Prostate gland (tissue), 2 donors: Measurements from ENCODE around the gene SCTR. TPM values are rescaled to one million over a fixed set of nuclear protein-coding genes. Genes with fewer than 3 reads are reported as not detected.

Experiments used
- DNase-seq: peaks from one replicate; pipeline ENCODE4 v3.0.0-alpha.2; 2019; ENCODE audit warnings: low spot score
- H3K27ac ChIP-seq, 2 donors: fragments of 200-600 bp; sonication (generic); 2 replicates each; pipeline ENCODE4 v1.5.1; 2017 to 2019
- H3K27me3 ChIP-seq: fragments of 200-600 bp; sonication (generic); replicated peaks from 2 replicates; pipeline ENCODE4 v1.5.1; 2019; ENCODE audit not compliant: insufficient read depth
- H3K36me3 ChIP-seq, 2 donors: fragments of 200-600 bp; sonication (generic); 1 replicate in 1 of 2; 2 replicates in 1 of 2; pipeline versions ENCODE4 v1.5.1 to v1.8.1; 2017 to 2019
- H3K4me1 ChIP-seq: fragments of 200-600 bp; sonication (generic); replicated peaks from 2 replicates; pipeline ENCODE4 v1.5.1; 2019
- H3K4me3 ChIP-seq, 2 donors: fragments of 200-600 bp; sonication (generic); 2 replicates each; pipeline ENCODE4 v1.5.1; 2017 to 2019
- H3K9me3 ChIP-seq: fragments of 200-600 bp; sonication (generic); 2 replicates; pipeline ENCODE4 v1.5.1; 2017
- POLR2A ChIP-seq: fragments of 450-650 bp; IDR thresholded peaks from one replicate; pipeline ENCODE4 v1.6.1; 2016; ENCODE audit warnings: antibody characterized with exemption, mild to moderate bottlenecking
- POLR2AphosphoS5 ChIP-seq: sonication (generic); formaldehyde crosslinking; IDR thresholded peaks from one replicate; pipeline ENCODE4 v1.6.1; 2017; ENCODE audit warnings: antibody characterized with exemption
- WGBS: methylation state at CpG from one replicate; pipeline ENCODE4 v1.1.5; 2018; 5-methylcytosine and 5-hydroxymethylcytosine counted together
- intact Hi-C: fragments of 100-400 bp; cut with DNase I; formaldehyde crosslinking; loops from one replicate; pipeline ENCODE4 v1.14.2; 2022
- total RNA-seq, 2 donors: library from RNA; depleted of rRNA; stranded (reverse); fragments of >200 nt; gene quantifications; one replicate each; pipeline ENCODE4 v1.1.0, GENCODE V29; 2016
- TF ChIP-seq, protein P1 (sequence below), 4 experiments: fragments of 200-600 bp in 2 of 4; fragments of 450-650 bp in 2 of 4; sonication (generic) in 2 of 4; IDR thresholded peaks; 1 replicate in 3 of 4; 2 replicates in 1 of 4; pipeline ENCODE4 v1.5.1; 2016 to 2019; ENCODE audit warnings: antibody characterized with exemption in 4 of 4, mild to moderate bottlenecking in 2 of 4, moderate library complexity in 2 of 4

The SCTR gene
- total RNA-seq, 2 donors from 2014 or later = not detected

DNA sequence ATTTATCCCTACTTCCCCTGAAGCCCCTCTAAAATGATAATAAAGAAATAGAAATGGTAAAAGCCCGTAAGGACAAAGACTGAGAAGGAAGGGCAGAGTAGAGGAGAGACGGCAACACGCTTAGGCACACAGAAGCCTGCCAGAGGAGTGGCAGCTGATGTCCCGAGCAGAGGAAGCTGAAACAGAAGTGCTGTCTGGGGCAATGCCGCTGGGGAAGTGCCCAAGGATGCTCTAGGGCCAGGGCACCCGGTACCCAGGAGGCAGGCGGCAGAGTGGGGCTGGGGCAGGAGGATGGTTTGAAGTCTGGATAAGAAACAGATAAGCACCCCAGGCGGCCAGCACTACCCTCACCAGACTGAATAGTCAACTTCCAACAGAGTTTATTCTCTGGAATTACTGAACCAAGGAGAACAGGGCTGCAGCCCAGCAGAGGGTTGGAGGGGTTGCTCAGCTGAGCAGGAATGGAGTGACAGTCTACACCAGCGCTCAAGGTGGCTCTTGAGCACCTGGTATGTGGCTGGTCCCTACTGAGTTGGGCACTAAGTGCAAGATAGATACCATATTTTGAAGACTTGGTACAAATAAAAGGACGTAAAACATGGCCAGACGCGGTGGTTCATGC, 70.2 kb downstream of the SCTR start:
- Histone ChIP-seq H3K36me3 (no peaks in the 10 kb centered on the region), H3K4me1 (no peaks in the 10 kb centered on the region), H3K27ac (no peak overlapping the region), H3K9me3 (no peaks in the 10 kb centered on the region), H3K27me3 (no peaks in the 10 kb centered on the region), H3K4me3 (no peak overlapping the region)
- 78% methylated on average over 12 of the region's 12 CpGs for WGBS
- DNase-seq = no peak
- intact Hi-C loops = no loop called here
- TF ChIP-seq, protein P1, sequence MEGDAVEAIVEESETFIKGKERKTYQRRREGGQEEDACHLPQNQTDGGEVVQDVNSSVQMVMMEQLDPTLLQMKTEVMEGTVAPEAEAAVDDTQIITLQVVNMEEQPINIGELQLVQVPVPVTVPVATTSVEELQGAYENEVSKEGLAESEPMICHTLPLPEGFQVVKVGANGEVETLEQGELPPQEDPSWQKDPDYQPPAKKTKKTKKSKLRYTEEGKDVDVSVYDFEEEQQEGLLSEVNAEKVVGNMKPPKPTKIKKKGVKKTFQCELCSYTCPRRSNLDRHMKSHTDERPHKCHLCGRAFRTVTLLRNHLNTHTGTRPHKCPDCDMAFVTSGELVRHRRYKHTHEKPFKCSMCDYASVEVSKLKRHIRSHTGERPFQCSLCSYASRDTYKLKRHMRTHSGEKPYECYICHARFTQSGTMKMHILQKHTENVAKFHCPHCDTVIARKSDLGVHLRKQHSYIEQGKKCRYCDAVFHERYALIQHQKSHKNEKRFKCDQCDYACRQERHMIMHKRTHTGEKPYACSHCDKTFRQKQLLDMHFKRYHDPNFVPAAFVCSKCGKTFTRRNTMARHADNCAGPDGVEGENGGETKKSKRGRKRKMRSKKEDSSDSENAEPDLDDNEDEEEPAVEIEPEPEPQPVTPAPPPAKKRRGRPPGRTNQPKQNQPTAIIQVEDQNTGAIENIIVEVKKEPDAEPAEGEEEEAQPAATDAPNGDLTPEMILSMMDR (IDR thresholded peaks at IDR 0.05) = no peak
- no peak for TF ChIP-seq POLR2A
- no peak for TF ChIP-seq POLR2AphosphoS5

GRCh38 chr2:119451336-119452050, 72.8 kb downstream of the SCTR start:
- H3K4me1 ChIP-seq = no peaks in the 10 kb centered on the region
- TF ChIP-seq, protein P1 (IDR thresholded peaks at IDR 0.05) = no peak
- TF ChIP-seq POLR2A (no peak), POLR2AphosphoS5 (no peak)
- no peaks in the 10 kb centered on the region for H3K9me3 ChIP-seq
- intact Hi-C loops = no loop called here
- H3K4me3 ChIP-seq = no peak overlapping the region
- no peaks in the 10 kb centered on the region for H3K36me3 ChIP-seq
- no peaks in the 10 kb centered on the region for H3K27me3 ChIP-seq
- no peak for DNase-seq
- 87% methylated on average over 9 of the region's 9 CpGs for WGBS
- no peak overlapping the region for H3K27ac ChIP-seq

DNA sequence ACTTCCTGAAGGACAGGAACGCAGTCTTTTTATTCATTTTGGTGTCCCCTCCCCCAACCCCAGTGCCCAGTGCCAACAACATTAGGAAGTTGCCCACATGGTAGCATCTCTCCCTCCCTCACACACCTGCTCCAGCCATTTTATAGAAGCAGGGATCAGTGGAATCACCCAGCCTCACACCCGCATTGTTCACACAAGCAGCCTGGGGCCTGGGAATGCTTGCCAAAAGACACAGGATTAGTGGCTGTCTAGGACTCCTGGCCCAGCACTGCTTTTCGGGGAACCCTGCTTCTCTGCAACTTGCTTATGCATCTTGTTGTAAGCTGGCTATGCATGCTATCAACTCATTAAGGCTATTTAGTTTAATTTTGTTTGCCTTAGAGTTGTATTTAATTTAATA, 74.8 kb downstream of the SCTR start:
- no peaks in the 10 kb centered on the region for H3K4me1 ChIP-seq
- H3K9me3 ChIP-seq = no peaks in the 10 kb centered on the region
- H3K27ac ChIP-seq = no peak overlapping the region
- H3K27me3 ChIP-seq = no peaks in the 10 kb centered on the region
- TF ChIP-seq, protein P1 (IDR thresholded peaks at IDR 0.05) = no peak
- TF ChIP-seq POLR2AphosphoS5 (no peak), POLR2A (no peak)
- no peaks in the 10 kb centered on the region for H3K36me3 ChIP-seq
- intact Hi-C loops = no loop called here
- no peak for DNase-seq
- 44% methylated on average over 3 of the region's 3 CpGs for WGBS
- H3K4me3 ChIP-seq = no peak overlapping the region

- Histone ChIP-seq H3K36me3 (no peaks in the 10 kb centered on the region), H3K27me3 (no peaks in the 10 kb centered on the region), H3K4me3 (no peak overlapping the region), H3K9me3 (no peaks in the 10 kb centered on the region), H3K27ac (no peak overlapping the region), H3K4me1 (no peaks in the 10 kb centered on the region)
- TF ChIP-seq POLR2A = no peak
- TF ChIP-seq POLR2AphosphoS5 = no peak
- TF ChIP-seq, protein P1 (IDR thresholded peaks at IDR 0.05) = no peak
- DNase-seq = no peak
- intact Hi-C loops = no loop called here
- WGBS = 70% methylated on average over 9 of the region's 9 CpGs
These were observed 75.7 kb downstream of the SCTR start for GRCh38 chr2:119448427-119449141.
